Measurements from ENCODE around the gene CELF1. TPM values are rescaled to one million over a fixed set of nuclear protein-coding genes. Genes with fewer than 3 reads are reported as not detected.

The CELF1 gene
- total and polyA plus RNA-seq, 2 of the 13 experiments (the other 11 are each of a cell fraction or from before 2014, with no cell fraction given) = 69.0 to 80.1 TPM

- TF ChIP-seq HNF1A (IDR thresholded peaks at IDR 0.05; ENCODE audit: low read depth) (no peak), HNF1A (CRISPR knock-in tag; IDR thresholded peaks at IDR 0.05; ENCODE audit: borderline replicate concordance) (no peak), ZNF383 (CRISPR knock-in tag; IDR thresholded peaks at IDR 0.05; ENCODE audit: borderline replicate concordance) (no peak), ATF7 (IDR thresholded peaks at IDR 0.05) (no peak), ATF7 (CRISPR knock-in tag; IDR thresholded peaks at IDR 0.05) (no peak)
Measured at GRCh38 chr11:47524291-47524874, 28.5 kb downstream of the CELF1 start (continued).

GRCh38 chr11:47523490-47524225, 29.3 kb downstream of the CELF1 start:
- H3K4me2 ChIP-seq (ENCODE audit: low read depth, low read length) = no peak overlapping the region
- intact Hi-C loops (cut with micrococcal nuclease; ENCODE audit: unreplicated experiment) (no loop called here), in situ Hi-C loops (cut with HindIII; ENCODE audit: extremely low pct_ligation_motif_present, low pct_unique_long_range_greater_than_20kb) (no loop called here)
- FAIRE-seq (peak; percentile 18), ATAC-seq (peak; percentile 71), DNase-seq (ENCODE audit: low spot score) (peak; percentile 36)
- H3K36me3 ChIP-seq (replicated peaks in 1 of 2; ENCODE audit: control insufficient read depth in 1 of 2, insufficient read depth in 2 of 2, low read length in 2 of 2) = 0 out of 5 replicates have a peak, but pooled peaks cover 2 to 7% of the 10 kb centered on the region in 2 experiments
- no peaks in the 10 kb centered on the region for H3K9me3 ChIP-seq (ENCODE audit: low read length)
- H3K27me3 ChIP-seq (ENCODE audit: control insufficient read depth in 1 of 2, insufficient read depth in 2 of 2, low read length in 2 of 2) = no peaks in the 10 kb centered on the region
- no TSS peak for BruUV-seq (replicated peaks)
- peak overlapping the region; percentile 3 for H3K27ac ChIP-seq (ENCODE audit: extremely low read length, insufficient read depth, low read length)
- H3K4me1 ChIP-seq (ENCODE audit: insufficient read depth, low read length) = peaks cover 60% of the 10 kb centered on the region
- no peak overlapping the region for H2AFZ ChIP-seq (ENCODE audit: low read length)
- ChIA-PET POLR2A (no interaction called here), CTCF (ENCODE audit: low intra/inter-chr PET ratio, low total read pairs) (no interaction called here)
- H3K4me3 ChIP-seq (replicated peaks in 1 of 3; ENCODE audit: insufficient read depth in 1 of 3, low read depth in 2 of 3, low read length in 3 of 3) = no peak overlapping the region
- peaks cover 92% of the 10 kb centered on the region for H3K79me2 ChIP-seq (ENCODE audit: insufficient read depth, low read length)
- WGBS (ENCODE audit: low lambda C conversion rate) = 50% methylated on average over 3 of the region's 3 CpGs
- no peak overlapping the region for H3K9ac ChIP-seq (ENCODE audit: insufficient read depth, low read depth, low read length)
- peaks cover 71% of the 10 kb centered on the region for H4K20me1 ChIP-seq (ENCODE audit: insufficient read depth, low read length)
- TF ChIP-seq ZZZ3 (CRISPR knock-in tag; IDR thresholded peaks at IDR 0.05; ENCODE audit: borderline replicate concordance) (no peak), SAFB2 (CRISPR knock-in tag; IDR thresholded peaks at IDR 0.05; ENCODE audit: borderline replicate concordance, low read depth) (no peak), FOSL2 (CRISPR knock-in tag; IDR thresholded peaks at IDR 0.05) (peak; percentile 89), ZNF281 (CRISPR knock-in tag; IDR thresholded peaks at IDR 0.05; ENCODE audit: borderline replicate concordance) (peak; percentile 84; the same call in 1 of the 2 replicates), ERF (CRISPR knock-in tag; IDR thresholded peaks at IDR 0.05) (0 out of 2 replicates have a peak, but pooled peaks have one; percentile 21), RBM22 (optimal IDR thresholded peaks at IDR 0.05; ENCODE audit: low read length) (peak; percentile 27), SOX6 (IDR thresholded peaks at IDR 0.05) (no peak), SOX6 (CRISPR knock-in tag; IDR thresholded peaks at IDR 0.05) (no peak), SAP130 (CRISPR knock-in tag; IDR thresholded peaks at IDR 0.05; ENCODE audit: low read depth) (peak; percentile 51), ATF3 (CRISPR knock-in tag; IDR thresholded peaks at IDR 0.05) (0 out of 2 replicates have a peak, but pooled peaks have one; percentile 52), JUNB (CRISPR knock-in tag; IDR thresholded peaks at IDR 0.05; ENCODE audit: borderline replicate concordance) (0 out of 2 replicates have a peak, but pooled peaks have one; percentile 32)
